Spleen (tissue), 11 donors: ENCODE data around the gene OR6N2. TPM values are rescaled to one million over a fixed set of nuclear protein-coding genes. Genes with fewer than 3 reads are reported as not detected.

Experiments
- DNase-seq: peaks from one replicate; pipeline ENCODE4 v3.0.0-alpha.2; 2020
- H3K27ac ChIP-seq, 8 donors: fragments of 200-600 bp; sonication (generic) in 7 of 8; 1 replicate in 4 of 8; 2 replicates in 4 of 8; pipeline versions ENCODE4 v1.5.0 to v1.8.0; 2016 to 2021; ENCODE audit warnings: inconsistent platforms in 4 of 8, mild to moderate bottlenecking in 4 of 8, moderate library complexity in 1 of 8
- H3K27me3 ChIP-seq, 7 donors: fragments of 200-600 bp; sonication (generic) in 6 of 7; replicated peaks in 1 of 7; 1 replicate in 4 of 7; 2 replicates in 3 of 7; pipeline versions ENCODE4 v1.5.0 to v1.8.0; 2016 to 2021; ENCODE audit warnings: inconsistent platforms in 3 of 7, mild to moderate bottlenecking in 1 of 7
- H3K36me3 ChIP-seq, 6 donors: fragments of 200-600 bp; sonication (generic) in 5 of 6; 1 replicate in 4 of 6; 2 replicates in 2 of 6; pipeline versions ENCODE4 v1.5.0 to v1.8.0; 2016 to 2021; ENCODE audit warnings: inconsistent platforms in 2 of 6
- H3K4me1 ChIP-seq, 6 donors: fragments of 200-600 bp; sonication (generic) in 5 of 6; 1 replicate in 3 of 6; 2 replicates in 3 of 6; pipeline versions ENCODE4 v1.5.0 to v1.8.0; 2016 to 2021; ENCODE audit warnings: inconsistent platforms in 3 of 6
- H3K4me3 ChIP-seq, 8 donors: fragments of 200-600 bp; sonication (generic) in 7 of 8; 1 replicate in 4 of 8; 2 replicates in 4 of 8; pipeline versions ENCODE4 v1.5.0 to v1.8.0; 2016 to 2021; ENCODE audit warnings: inconsistent platforms in 4 of 8, mild to moderate bottlenecking in 4 of 8, moderate library complexity in 2 of 8
- H3K9me3 ChIP-seq, 8 donors: fragments of 200-600 bp; sonication (generic) in 7 of 8; 1 replicate in 4 of 8; 2 replicates in 4 of 8; pipeline versions ENCODE4 v1.5.0 to v1.8.0; 2016 to 2021; ENCODE audit warnings: inconsistent platforms in 4 of 8
- CTCF ChIP-seq, 11 experiments: fragments of 200-600 bp in 7 of 11; fragments of 450-650 bp in 4 of 11; sonication (generic) in 4 of 11; IDR thresholded peaks in 8 of 11; conservative IDR thresholded peaks in 3 of 11; 1 replicate in 7 of 11; 2 replicates in 4 of 11; pipeline versions ENCODE4 v1.4.0 to v1.8.0; 2016 to 2021; ENCODE audit warnings: antibody characterized with exemption in 11 of 11, inconsistent platforms in 4 of 11, mild to moderate bottlenecking in 1 of 11
- POLR2A ChIP-seq, 3 donors: fragments of 450-650 bp; IDR thresholded peaks; one replicate each; pipeline ENCODE4 v1.5.1; 2017; ENCODE audit warnings: antibody characterized with exemption in 3 of 3, mild to moderate bottlenecking in 1 of 3
- POLR2AphosphoS5 ChIP-seq, 3 donors: sonication (generic); formaldehyde crosslinking; IDR thresholded peaks; one replicate each; pipeline ENCODE4 v1.5.1; 2017; ENCODE audit warnings: antibody characterized with exemption in 3 of 3
- WGBS, 5 donors: extraction: QIAGEN DNeasy Blood & Tissue Kit in 3 of 5; methylation state at CpG; one replicate each; pipeline versions ENCODE4 v1.1.5 to v1.1.7; 2013 to 2018; 5-methylcytosine and 5-hydroxymethylcytosine counted together
- intact Hi-C: fragments of 100-400 bp; cut with DNase I; formaldehyde crosslinking; loops from one replicate; pipeline ENCODE4 v1.15.0; 2023; ENCODE audit warnings: low total_unique reads
- polyA plus RNA-seq, 3 donors: library from polyadenylated mRNA; stranded (reverse); fragments of 200-250 nt; gene quantifications; one replicate each; pipeline ENCODE4 v1.2.1, GENCODE V29; 2013
- total RNA-seq, 7 donors: library from RNA; depleted of rRNA in 3 of 7; stranded (reverse); fragments of >200 nt in 3 of 7; fragmentation: NEBNext Ultra II Directional in 4 of 7; extraction: Animal tissue kit (Norgen Biotek cat#: 25700) in 4 of 7; gene quantifications; one replicate each; pipeline versions ENCODE4 v1.1.0 to v1.2.1, GENCODE V29; 2016 to 2021
- donor health status: healthy with polysubstance abuse.
- donor health status: DM: no; HTN: no; CAD: no; lungs with moderate emphysema.
- donor health status: DM: no; HTN: no; CAD: no.
- donor health status: Bipolar disorder and iron deficiency.
- donor health status: healthy.
- donor health status: DM: no; HTN: no; CAD: no.
- donor health status: DM: yes; HTN: yes; CAD: no.

OR6N2 gene
- total and polyA plus RNA-seq, 10 donors, result 0.47 TPM; not detected in 9

- TF ChIP-seq CTCF (IDR thresholded peaks at IDR 0.05 in 8 of 11, conservative IDR thresholded peaks at IDR 0.05 in 3 of 11), result no peak
- no peak for TF ChIP-seq POLR2AphosphoS5 (IDR thresholded peaks at IDR 0.05)
- TF ChIP-seq POLR2A (IDR thresholded peaks at IDR 0.05), result no peak
- Histone ChIP-seq H3K9me3 (no peaks in the 10 kb centered on the region), H3K4me1 (no peaks in the 10 kb centered on the region), H3K27ac (no peak within 1 kb of the TSS), H3K4me3 (no peak within 1 kb of the TSS), H3K36me3 (no peaks in the 10 kb centered on the region), H3K27me3 (no peaks in the 10 kb centered on the region)
- DNase-seq, result no peak
- WGBS, 5 donors, result 61 to 83% (median 71%) methylated on average over 6 of the region's 6 CpGs
- intact Hi-C loops, result no loop called here
Observed at GRCh38 chr1:158771950-158772866, 8.8 kb downstream of the OR6N2 start, which contains the start of gene OR6N1. OR6N1 (minus strand) TSS chr1:158772195; CDS start chr1:158766682, 5,513 bp downstream.

- no peaks in the 10 kb centered on the region for H3K36me3 ChIP-seq
- no peak within 1 kb of the TSS for H3K4me3 ChIP-seq
- TF ChIP-seq POLR2AphosphoS5 (IDR thresholded peaks at IDR 0.05), result no peak
- TF ChIP-seq POLR2A (IDR thresholded peaks at IDR 0.05), result no peak
- no peak for TF ChIP-seq CTCF (IDR thresholded peaks at IDR 0.05 in 8 of 11, conservative IDR thresholded peaks at IDR 0.05 in 3 of 11)
- no peak for DNase-seq
- WGBS, 5 donors, result 85 to 94% (median 89%) methylated on average over 2 of the region's 2 CpGs
- intact Hi-C loops, result no loop called here
- no peaks in the 10 kb centered on the region for H3K4me1 ChIP-seq
- no peak within 1 kb of the TSS for H3K27ac ChIP-seq
- no peaks in the 10 kb centered on the region for H3K9me3 ChIP-seq
- peaks cover 0 to 8% (median 0%) of the 10 kb centered on the region in 7 donors for H3K27me3 ChIP-seq
Observed at GRCh38 chr1:158754420-158754819, 26.6 kb downstream of the OR6N2 start, which contains the start of gene OR6K6. OR6K6 (plus strand) TSS chr1:158754720; CDS start chr1:158754888, 168 bp downstream.

DNA sequence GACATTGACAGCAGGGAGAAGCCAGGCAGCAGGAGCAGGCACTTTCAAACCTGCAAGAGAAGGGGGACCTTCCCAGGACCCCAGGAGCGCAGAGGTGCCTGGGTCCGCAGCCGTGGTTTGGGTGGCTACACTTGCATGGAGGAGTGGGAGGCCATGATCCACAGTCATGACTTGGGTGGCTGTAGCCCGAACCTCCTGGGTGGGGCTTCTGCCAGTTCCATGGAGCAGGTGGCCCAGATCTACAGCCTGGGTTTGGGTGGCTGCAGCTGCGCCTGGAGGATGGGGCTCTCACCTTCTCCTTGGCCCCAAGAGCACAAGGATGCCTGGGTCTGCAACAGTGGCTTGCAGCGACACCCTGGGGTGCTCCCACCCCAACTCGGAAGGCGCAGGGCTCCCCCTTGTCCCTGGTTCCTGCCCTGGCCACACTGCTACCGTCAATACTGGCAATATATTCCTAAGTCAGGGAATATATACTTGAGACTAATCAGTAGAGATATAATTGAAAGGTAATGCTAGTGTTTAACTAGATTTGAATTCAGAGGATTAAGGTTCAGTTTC lies 28.8 kb downstream of the OR6N2 start:
- H3K27me3 ChIP-seq, result peaks cover 0 to 8% (median 0%) of the 10 kb centered on the region in 7 donors
- intact Hi-C loops, result no loop called here
- no peak for DNase-seq

More for the DNA sequence above, 28.8 kb downstream of the OR6N2 start:
- Histone ChIP-seq H3K9me3 (no peaks in the 10 kb centered on the region), H3K4me3 (no peak overlapping the region), H3K27ac (no peak overlapping the region), H3K4me1 (no peaks in the 10 kb centered on the region), H3K36me3 (no peaks in the 10 kb centered on the region)
- WGBS, 5 donors, result 86 to 95% (median 90%) methylated on average over 6 to 9 of the region's 9 CpGs
- TF ChIP-seq CTCF (IDR thresholded peaks at IDR 0.05 in 8 of 11, conservative IDR thresholded peaks at IDR 0.05 in 3 of 11) (no peak), POLR2AphosphoS5 (IDR thresholded peaks at IDR 0.05) (no peak), POLR2A (IDR thresholded peaks at IDR 0.05) (no peak)
